GM19240 (cell line): ENCODE data around the gene ATOH8.

Source experiments
- DNase-seq: peaks from one replicate; pipeline ENCODE4 v3.0.0; 2011; ENCODE audit warnings: low spot score; ENCODE audit not compliant: insufficient read length

Gene ATOH8

GRCh38 chr2:85770369-85770768 lies 16.6 kb downstream of the ATOH8 start:
- DNase-seq: no peak

GRCh38 chr2:85770786-85771409 lies 17.1 kb downstream of the ATOH8 start:
- DNase-seq: no peak

GRCh38 chr2:85771486-85771885 lies 17.7 kb downstream of the ATOH8 start:
- DNase-seq: no peak

- no peak for DNase-seq
These were observed 18.4 kb downstream of the ATOH8 start for GRCh38 chr2:85772019-85772745.

GRCh38 chr2:85772841-85773491 lies 19.2 kb downstream of the ATOH8 start:
- no peak for DNase-seq

GRCh38 chr2:85773692-85774091 lies 19.9 kb downstream of the ATOH8 start:
- DNase-seq: no peak

- DNase-seq: no peak
These were observed 20.6 kb downstream of the ATOH8 start for GRCh38 chr2:85774126-85774978.

GRCh38 chr2:85775406-85776381 lies 21.9 kb downstream of the ATOH8 start:
- no peak for DNase-seq

GRCh38 chr2:85776672-85777071 lies 22.9 kb downstream of the ATOH8 start:
- no peak for DNase-seq

GRCh38 chr2:85777441-85777861 lies 23.7 kb downstream of the ATOH8 start:
- DNase-seq: no peak

GRCh38 chr2:85778646-85779379 lies 25.0 kb downstream of the ATOH8 start:
- DNase-seq: no peak

- DNase-seq: no peak
These were observed 26.0 kb downstream of the ATOH8 start for GRCh38 chr2:85779641-85780315.

GRCh38 chr2:85780316-85781012 lies 26.7 kb downstream of the ATOH8 start:
- no peak for DNase-seq

- DNase-seq: no peak
These were observed 27.2 kb downstream of the ATOH8 start for GRCh38 chr2:85781013-85781332.

- no peak for DNase-seq
These were observed 30.0 kb downstream of the ATOH8 start for GRCh38 chr2:85783796-85784195.

- DNase-seq: no peak
These were observed 30.7 kb downstream of the ATOH8 start for GRCh38 chr2:85784474-85784986.

GRCh38 chr2:85785027-85785822 lies 31.4 kb downstream of the ATOH8 start:
- no peak for DNase-seq

GRCh38 chr2:85785871-85786270 lies 32.1 kb downstream of the ATOH8 start:
- DNase-seq: no peak
